HEK293 (cell line): ENCODE measurements around the gene GTSF1L.

Source experiments
- CTCF ChIA-PET: fragments of 350-600 bp; formaldehyde crosslinking; extraction: SDS; loops from one replicate; lab custom pipeline; 2021; ENCODE audit warnings: antibody characterized with exemption; lab: Yijun Ruan, JAX
- POLR2A ChIA-PET: fragments of 300-600 bp; formaldehyde crosslinking; extraction: SDS; loops from one replicate; lab custom pipeline; 2020; ENCODE audit warnings: antibody characterized with exemption, inconsistent platforms; lab: Yijun Ruan, JAX
- H3K27ac ChIP-seq: fragments of 200-500 bp; sonication (Bioruptor generic); 2 replicates; pipeline ENCODE4 v1.5.1; 2014; ENCODE audit warnings: low read depth, low read length, control low read depth, inconsistent platforms; ENCODE audit errors: extremely low read depth
- H3K36me3 ChIP-seq, 2 experiments: fragments of 200-500 bp in 1 of 2; sonication (Bioruptor generic) in 1 of 2; 1 replicate in 1 of 2; 2 replicates in 1 of 2; pipeline ENCODE4 v1.5.1; 2014 to 2017; ENCODE audit warnings: inconsistent platforms in 2 of 2, low read length in 2 of 2; ENCODE audit not compliant: control insufficient read depth in 2 of 2, insufficient read depth in 1 of 2
- H3K4me1 ChIP-seq: fragments of 200-500 bp; sonication (Bioruptor generic); 2 replicates; pipeline ENCODE4 v1.5.1; 2014; ENCODE audit warnings: mild to moderate bottlenecking, low read length, inconsistent platforms; ENCODE audit not compliant: control insufficient read depth, insufficient read depth
- H3K4me3 ChIP-seq: 2 replicates; pipeline ENCODE4 v1.5.1; 2011; ENCODE audit warnings: low read depth, mild to moderate bottlenecking, control low read depth, low read length, moderate library complexity
- H3K9me3 ChIP-seq: fragments of 200-500 bp; sonication (Bioruptor generic); 2 replicates; pipeline ENCODE4 v1.5.1; 2014; ENCODE audit warnings: low read depth, low read length, inconsistent platforms; ENCODE audit not compliant: control insufficient read depth, insufficient read depth
- CTCF ChIP-seq: fragments of 450-650 bp; formaldehyde crosslinking; IDR thresholded peaks from 2 replicates; pipeline ENCODE4 v1.5.1; 2016; ENCODE audit warnings: missing biosample characterization, missing genetic modification characterization
- GLI4 ChIP-seq: fragments of 450-650 bp; formaldehyde crosslinking; IDR thresholded peaks from 2 replicates; pipeline ENCODE4 v1.5.1; 2016; ENCODE audit warnings: missing biosample characterization, missing genetic modification characterization
- HOXC10 ChIP-seq: sonication (generic); formaldehyde crosslinking; IDR thresholded peaks from 2 replicates; pipeline ENCODE4 v1.8.1; 2023; ENCODE audit warnings: mild to moderate bottlenecking, missing genetic modification reagents
- KLF8 ChIP-seq: fragments of 450-650 bp; formaldehyde crosslinking; IDR thresholded peaks from 2 replicates; pipeline ENCODE4 v1.5.1; 2016; ENCODE audit warnings: missing biosample characterization, missing genetic modification characterization
- OVOL3 ChIP-seq: fragments of 450-650 bp; formaldehyde crosslinking; IDR thresholded peaks from 2 replicates; pipeline ENCODE4 v1.5.1; 2016; ENCODE audit warnings: missing biosample characterization, missing genetic modification characterization
- PBX3 ChIP-seq: sonication (generic); formaldehyde crosslinking; IDR thresholded peaks from 2 replicates; pipeline ENCODE4 v1.8.1; 2022; ENCODE audit warnings: mild to moderate bottlenecking, moderate library complexity, missing genetic modification reagents
- PRDM6 ChIP-seq: fragments of 450-650 bp; formaldehyde crosslinking; IDR thresholded peaks from 2 replicates; pipeline ENCODE4 v1.5.1; 2017; ENCODE audit warnings: missing biosample characterization, missing genetic modification characterization
- WT1 ChIP-seq: fragments of 450-650 bp; formaldehyde crosslinking; IDR thresholded peaks from 2 replicates; pipeline ENCODE4 v1.5.1; 2016; ENCODE audit warnings: missing biosample characterization, missing genetic modification characterization
- YY1 ChIP-seq: fragments of 450-650 bp; formaldehyde crosslinking; IDR thresholded peaks from 2 replicates; pipeline ENCODE4 v1.5.1; 2018; ENCODE audit warnings: missing biosample characterization, missing genetic modification characterization
- ZNF266 ChIP-seq: fragments of 450-650 bp; formaldehyde crosslinking; IDR thresholded peaks from 2 replicates; pipeline ENCODE4 v1.5.1; 2016; ENCODE audit warnings: missing biosample characterization, missing genetic modification characterization, low read depth
- ZNF362 ChIP-seq: fragments of 450-650 bp; formaldehyde crosslinking; IDR thresholded peaks from 2 replicates; pipeline ENCODE4 v1.5.1; 2016; ENCODE audit warnings: missing biosample characterization, missing genetic modification characterization
- ZNF518A ChIP-seq: fragments of 450-650 bp; formaldehyde crosslinking; conservative IDR thresholded peaks from 2 replicates; pipeline ENCODE4 v1.5.1; 2016; ENCODE audit warnings: low read depth, missing biosample characterization, missing genetic modification characterization
- ZNF548 ChIP-seq: fragments of 450-650 bp; formaldehyde crosslinking; IDR thresholded peaks from 2 replicates; pipeline ENCODE4 v1.5.1; 2016; ENCODE audit warnings: missing biosample characterization, missing genetic modification characterization
- ZNF610 ChIP-seq: fragments of 450-650 bp; formaldehyde crosslinking; IDR thresholded peaks from 2 replicates; pipeline ENCODE4 v1.5.1; 2016; ENCODE audit warnings: missing biosample characterization, missing genetic modification characterization, borderline replicate concordance
- ZNF621 ChIP-seq: fragments of 450-650 bp; formaldehyde crosslinking; IDR thresholded peaks from 2 replicates; pipeline ENCODE4 v1.5.1; 2017; ENCODE audit warnings: missing biosample characterization, missing genetic modification characterization
- ZNF629 ChIP-seq: fragments of 450-650 bp; formaldehyde crosslinking; IDR thresholded peaks from 2 replicates; pipeline ENCODE4 v1.5.1; 2017; ENCODE audit warnings: missing biosample characterization, missing genetic modification characterization
- ZNF658 ChIP-seq: fragments of 450-650 bp; formaldehyde crosslinking; IDR thresholded peaks from 2 replicates; pipeline ENCODE4; 2016; ENCODE audit warnings: missing biosample characterization, missing genetic modification characterization
- ZNF660 ChIP-seq: fragments of 450-650 bp; IDR thresholded peaks from 2 replicates; pipeline ENCODE4 v1.5.1; 2018; ENCODE audit warnings: missing biosample characterization, mild to moderate bottlenecking, missing genetic modification characterization
- ZNF670 ChIP-seq: fragments of 450-650 bp; formaldehyde crosslinking; IDR thresholded peaks from 2 replicates; pipeline ENCODE4 v1.5.1; 2016; ENCODE audit warnings: missing biosample characterization, missing genetic modification characterization, low read depth
- ZNF777 ChIP-seq: fragments of 450-650 bp; formaldehyde crosslinking; IDR thresholded peaks from 2 replicates; pipeline ENCODE4 v1.5.1; 2017; ENCODE audit warnings: missing biosample characterization, missing genetic modification characterization, borderline replicate concordance
- ZNF785 ChIP-seq: fragments of 450-650 bp; formaldehyde crosslinking; IDR thresholded peaks from 2 replicates; pipeline ENCODE4 v1.5.1; 2016; ENCODE audit warnings: missing biosample characterization, missing genetic modification characterization

Gene GTSF1L

GRCh38 chr20:43681468-43681942 lies 45.3 kb downstream of the GTSF1L start:
- ChIA-PET CTCF (interaction anchor here (1.4 kb wide), 1 partner anchor 144 kb away, joined by 3 read pairs; no protein-coding TSS in a partner anchor), POLR2A (interaction anchor here (0.6 to 0.8 kb wide), 2 partner anchors 14 to 22 kb away, joined by 3 to 4 read pairs; no protein-coding TSS in a partner anchor)
- H3K27ac ChIP-seq: no peak overlapping the region
- H3K4me1 ChIP-seq: no peaks in the 10 kb centered on the region
- TF ChIP-seq ZNF629 (tag by site-specific recombination): no peak
- no peak for TF ChIP-seq ZNF266
- no peak for TF ChIP-seq KLF8 (tag by site-specific recombination)
- no peak for TF ChIP-seq ZNF518A (tag by site-specific recombination)
- TF ChIP-seq HOXC10 (CRISPR knock-in tag): no peak
- TF ChIP-seq CTCF (tag by site-specific recombination): no peak
- TF ChIP-seq ZNF548 (tag by site-specific recombination): no peak
- no peak for TF ChIP-seq PBX3 (CRISPR knock-in tag)
- no peak for TF ChIP-seq ZNF660 (tag by site-specific recombination)
- TF ChIP-seq ZNF658 (tag by site-specific recombination): no peak
- no peak for TF ChIP-seq ZNF670 (tag by site-specific recombination)
- TF ChIP-seq PRDM6 (tag by site-specific recombination): no peak
- no peak for TF ChIP-seq WT1 (tag by site-specific recombination)
- no peak for TF ChIP-seq ZNF610
- H3K9me3 ChIP-seq: no peaks in the 10 kb centered on the region
- H3K36me3 ChIP-seq: peaks cover 31 to 69% of the 10 kb centered on the region in 2 experiments; a peak in 2 of 3 replicates
- H3K4me3 ChIP-seq: no peak overlapping the region

- Histone ChIP-seq H3K27ac (no peak overlapping the region), H3K4me3 (no peak overlapping the region), H3K4me1 (no peaks in the 10 kb centered on the region), H3K9me3 (no peaks in the 10 kb centered on the region), H3K36me3 (peaks cover 30 to 67% of the 10 kb centered on the region in 2 experiments; a peak in 2 of 3 replicates)
- ChIA-PET POLR2A (interaction anchor here (0.6 to 0.8 kb wide), 2 partner anchors 13 to 21 kb away, joined by 3 to 4 read pairs; no protein-coding TSS in a partner anchor), CTCF (interaction anchor here (0.6 to 1.4 kb wide), 2 partner anchors 143 to 165 kb away, joined by 3 read pairs; no protein-coding TSS in a partner anchor)
- TF ChIP-seq YY1 (tag by site-specific recombination) (no peak), GLI4 (tag by site-specific recombination) (no peak), ZNF362 (tag by site-specific recombination) (no peak), OVOL3 (tag by site-specific recombination) (no peak), ZNF777 (tag by site-specific recombination) (no peak), ZNF785 (tag by site-specific recombination) (no peak), ZNF621 (tag by site-specific recombination) (no peak)
Observed at GRCh38 chr20:43680981-43681380, 45.8 kb downstream of the GTSF1L start.
